GM23338 (cell line): ENCODE measurements around the gene SEPTIN3. TPM values are rescaled to one million over a fixed set of nuclear protein-coding genes. Genes with fewer than 3 reads are reported as not detected.

Experiments
- ATAC-seq: fragments of 200-7000 bp; cut with Tn5 transposase; 3 replicates; pipeline ENCODE4 v1.9.1; 2020
- DNase-seq: peaks from one replicate; pipeline ENCODE4 v3.0.0-alpha.2; 2015; ENCODE audit warnings: low spot score
- H2AFZ ChIP-seq: fragments of 200-600 bp; sonication (generic); 2 replicates; pipeline ENCODE4 v1.8.0; 2016; ENCODE audit warnings: antibody characterized with exemption, mild to moderate bottlenecking, moderate library complexity
- H3F3A ChIP-seq: fragments of 200-600 bp; sonication (generic); replicated peaks from 2 replicates; pipeline ENCODE4 v1.8.0; 2017; ENCODE audit warnings: antibody characterized with exemption, mixed run types, low read depth
- H3K27ac ChIP-seq: fragments of 200-600 bp; sonication (generic); 2 replicates; pipeline ENCODE4 v1.6.1; 2016; ENCODE audit warnings: low read depth
- H3K27me3 ChIP-seq: fragments of 200-600 bp; sonication (generic); 2 replicates; pipeline ENCODE4 v1.8.0; 2016; ENCODE audit warnings: mild to moderate bottlenecking, mixed run types, moderate library complexity; ENCODE audit not compliant: insufficient read depth
- H3K36me3 ChIP-seq: fragments of 200-600 bp; sonication (generic); 2 replicates; pipeline ENCODE4 v1.8.0; 2016; ENCODE audit warnings: mild to moderate bottlenecking; ENCODE audit not compliant: insufficient read depth
- H3K4me1 ChIP-seq: fragments of 200-600 bp; sonication (generic); 2 replicates; pipeline ENCODE4 v1.8.0; 2016; ENCODE audit warnings: mild to moderate bottlenecking, moderate library complexity; ENCODE audit not compliant: insufficient read depth
- H3K4me2 ChIP-seq: fragments of 200-600 bp; sonication (generic); 2 replicates; pipeline ENCODE4 v1.7.1; 2017; ENCODE audit warnings: mixed run types
- H3K4me3 ChIP-seq: fragments of 200-600 bp; sonication (generic); 2 replicates; pipeline ENCODE4 v1.6.1; 2016; ENCODE audit warnings: mixed run types
- H3K79me2 ChIP-seq: fragments of 200-600 bp; sonication (generic); replicated peaks from 2 replicates; pipeline ENCODE4 v1.8.0; 2017; ENCODE audit warnings: mild to moderate bottlenecking; ENCODE audit not compliant: insufficient read depth
- H3K9me2 ChIP-seq: fragments of 200-600 bp; sonication (generic); 2 replicates; pipeline ENCODE4 v1.8.0; 2017; ENCODE audit not compliant: insufficient read depth
- H4K20me1 ChIP-seq: fragments of 200-600 bp; sonication (generic); replicated peaks from 2 replicates; pipeline ENCODE4 v1.8.0; 2017; ENCODE audit warnings: mild to moderate bottlenecking; ENCODE audit not compliant: insufficient read depth
- H3K27ac Mint-ChIP-seq: 2 replicates; pipeline ENCODE4 v1.8.0; 2020; ENCODE audit warnings: inconsistent platforms, mild to moderate bottlenecking, moderate library complexity, mixed read lengths
- H3K27me3 Mint-ChIP-seq: 3 replicates; pipeline ENCODE4 v1.8.0; 2022; ENCODE audit warnings: low read depth, mild to moderate bottlenecking, moderate library complexity, mixed read lengths, inconsistent platforms; ENCODE audit not compliant: insufficient read depth, poor library complexity
- H3K36me3 Mint-ChIP-seq: 3 replicates; pipeline ENCODE4 v1.8.0; 2021; ENCODE audit warnings: low read depth, mild to moderate bottlenecking, inconsistent platforms, moderate library complexity, mixed read lengths
- H3K4me1 Mint-ChIP-seq: 3 replicates; pipeline ENCODE4 v1.8.0; 2020; ENCODE audit warnings: mild to moderate bottlenecking, inconsistent platforms, mixed read lengths
- H3K4me3 Mint-ChIP-seq: 3 replicates; pipeline ENCODE4 v1.8.0; 2021; ENCODE audit warnings: moderate library complexity, mild to moderate bottlenecking, inconsistent platforms, mixed read lengths
- H3K9me3 Mint-ChIP-seq: 3 replicates; pipeline ENCODE4 v1.8.0; 2020; ENCODE audit warnings: moderate library complexity, mild to moderate bottlenecking, inconsistent platforms, mixed read lengths
- POLR2AphosphoS5 ChIP-seq: IDR thresholded peaks from 2 replicates; pipeline ENCODE4 v1.6.1; 2016; ENCODE audit warnings: antibody characterized with exemption, low read depth
- polyA plus RNA-seq: library from polyadenylated mRNA; unstranded; fragments of >200 nt; fragmentation: Nextera tagmentation; extraction: Ambion mirVana; gene quantifications from 2 replicates; pipeline ENCODE4 v1.2.1, GENCODE V29; 2016
- total RNA-seq: library from RNA; depleted of rRNA; stranded (reverse); fragments of >200 nt; shearing (Covaris generic); gene quantifications from 2 replicates; pipeline ENCODE4 v1.2.3, GENCODE V29; 2014
- TF ChIP-seq, protein P1 (sequence below): fragments of 250-450 bp; sonication (Bioruptor Pico); IDR thresholded peaks from 2 replicates; pipeline ENCODE4 v1.5.0; 2020; ENCODE audit warnings: mild to moderate bottlenecking, moderate library complexity
- TF ChIP-seq, protein P2 (sequence below): IDR thresholded peaks from one replicate; pipeline ENCODE4 v1.6.1; 2018; ENCODE audit warnings: antibody characterized with exemption; ENCODE audit not compliant: unreplicated experiment

Gene SEPTIN3
- total and polyA plus RNA-seq, 2 experiments from 2014 or later: 16.4 to 28.4 TPM

DNA sequence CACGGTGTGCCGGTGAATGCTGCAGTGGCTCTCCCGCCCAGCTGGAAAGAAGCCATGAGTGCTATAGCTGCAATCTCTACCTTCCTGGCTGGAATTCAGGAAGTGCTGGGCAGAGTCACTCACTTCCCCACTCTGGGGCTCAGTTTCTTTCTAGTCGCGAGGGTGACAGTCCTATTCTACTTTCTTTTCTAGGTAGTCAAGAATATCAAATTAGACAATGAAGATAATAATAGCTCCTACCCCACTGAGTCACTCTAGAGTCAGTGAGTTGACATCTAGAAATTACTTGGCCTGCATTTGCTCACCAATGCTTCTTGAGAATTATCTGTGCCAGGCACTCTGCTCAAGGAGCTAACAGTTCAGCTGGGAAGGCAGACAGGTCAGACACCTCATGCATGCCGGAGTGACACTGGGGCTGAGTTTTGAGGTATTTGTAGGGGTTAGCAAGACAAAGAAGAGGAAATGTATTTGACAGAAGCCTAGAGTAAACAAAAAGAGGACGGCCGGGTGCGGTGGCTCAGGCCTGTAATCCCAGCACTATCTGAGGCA lies 25.5 kb upstream of the SEPTIN3 start (continued):
- TF ChIP-seq, protein P1, sequence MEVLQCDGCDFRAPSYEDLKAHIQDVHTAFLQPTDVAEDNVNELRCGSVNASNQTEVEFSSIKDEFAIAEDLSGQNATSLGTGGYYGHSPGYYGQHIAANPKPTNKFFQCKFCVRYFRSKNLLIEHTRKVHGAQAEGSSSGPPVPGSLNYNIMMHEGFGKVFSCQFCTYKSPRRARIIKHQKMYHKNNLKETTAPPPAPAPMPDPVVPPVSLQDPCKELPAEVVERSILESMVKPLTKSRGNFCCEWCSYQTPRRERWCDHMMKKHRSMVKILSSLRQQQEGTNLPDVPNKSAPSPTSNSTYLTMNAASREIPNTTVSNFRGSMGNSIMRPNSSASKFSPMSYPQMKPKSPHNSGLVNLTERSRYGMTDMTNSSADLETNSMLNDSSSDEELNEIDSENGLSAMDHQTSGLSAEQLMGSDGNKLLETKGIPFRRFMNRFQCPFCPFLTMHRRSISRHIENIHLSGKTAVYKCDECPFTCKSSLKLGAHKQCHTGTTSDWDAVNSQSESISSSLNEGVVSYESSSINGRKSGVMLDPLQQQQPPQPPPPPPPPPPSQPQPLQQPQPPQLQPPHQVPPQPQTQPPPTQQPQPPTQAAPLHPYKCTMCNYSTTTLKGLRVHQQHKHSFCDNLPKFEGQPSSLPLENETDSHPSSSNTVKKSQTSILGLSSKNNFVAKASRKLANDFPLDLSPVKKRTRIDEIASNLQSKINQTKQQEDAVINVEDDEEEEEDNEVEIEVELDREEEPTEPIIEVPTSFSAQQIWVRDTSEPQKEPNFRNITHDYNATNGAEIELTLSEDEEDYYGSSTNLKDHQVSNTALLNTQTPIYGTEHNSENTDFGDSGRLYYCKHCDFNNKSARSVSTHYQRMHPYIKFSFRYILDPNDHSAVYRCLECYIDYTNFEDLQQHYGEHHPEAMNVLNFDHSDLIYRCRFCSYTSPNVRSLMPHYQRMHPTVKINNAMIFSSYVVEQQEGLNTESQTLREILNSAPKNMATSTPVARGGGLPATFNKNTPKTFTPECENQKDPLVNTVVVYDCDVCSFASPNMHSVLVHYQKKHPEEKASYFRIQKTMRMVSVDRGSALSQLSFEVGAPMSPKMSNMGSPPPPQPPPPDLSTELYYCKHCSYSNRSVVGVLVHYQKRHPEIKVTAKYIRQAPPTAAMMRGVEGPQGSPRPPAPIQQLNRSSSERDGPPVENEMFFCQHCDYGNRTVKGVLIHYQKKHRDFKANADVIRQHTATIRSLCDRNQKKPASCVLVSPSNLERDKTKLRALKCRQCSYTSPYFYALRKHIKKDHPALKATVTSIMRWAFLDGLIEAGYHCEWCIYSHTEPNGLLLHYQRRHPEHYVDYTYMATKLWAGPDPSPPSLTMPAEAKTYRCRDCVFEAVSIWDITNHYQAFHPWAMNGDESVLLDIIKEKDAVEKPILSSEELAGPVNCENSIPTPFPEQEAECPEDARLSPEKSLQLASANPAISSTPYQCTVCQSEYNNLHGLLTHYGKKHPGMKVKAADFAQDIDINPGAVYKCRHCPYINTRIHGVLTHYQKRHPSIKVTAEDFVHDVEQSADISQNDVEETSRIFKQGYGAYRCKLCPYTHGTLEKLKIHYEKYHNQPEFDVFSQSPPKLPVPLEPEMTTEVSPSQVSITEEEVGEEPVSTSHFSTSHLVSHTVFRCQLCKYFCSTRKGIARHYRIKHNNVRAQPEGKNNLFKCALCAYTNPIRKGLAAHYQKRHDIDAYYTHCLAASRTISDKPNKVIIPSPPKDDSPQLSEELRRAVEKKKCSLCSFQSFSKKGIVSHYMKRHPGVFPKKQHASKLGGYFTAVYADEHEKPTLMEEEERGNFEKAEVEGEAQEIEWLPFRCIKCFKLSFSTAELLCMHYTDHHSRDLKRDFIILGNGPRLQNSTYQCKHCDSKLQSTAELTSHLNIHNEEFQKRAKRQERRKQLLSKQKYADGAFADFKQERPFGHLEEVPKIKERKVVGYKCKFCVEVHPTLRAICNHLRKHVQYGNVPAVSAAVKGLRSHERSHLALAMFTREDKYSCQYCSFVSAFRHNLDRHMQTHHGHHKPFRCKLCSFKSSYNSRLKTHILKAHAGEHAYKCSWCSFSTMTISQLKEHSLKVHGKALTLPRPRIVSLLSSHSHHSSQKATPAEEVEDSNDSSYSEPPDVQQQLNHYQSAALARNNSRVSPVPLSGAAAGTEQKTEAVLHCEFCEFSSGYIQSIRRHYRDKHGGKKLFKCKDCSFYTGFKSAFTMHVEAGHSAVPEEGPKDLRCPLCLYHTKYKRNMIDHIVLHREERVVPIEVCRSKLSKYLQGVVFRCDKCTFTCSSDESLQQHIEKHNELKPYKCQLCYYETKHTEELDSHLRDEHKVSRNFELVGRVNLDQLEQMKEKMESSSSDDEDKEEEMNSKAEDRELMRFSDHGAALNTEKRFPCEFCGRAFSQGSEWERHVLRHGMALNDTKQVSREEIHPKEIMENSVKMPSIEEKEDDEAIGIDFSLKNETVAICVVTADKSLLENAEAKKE (CRISPR knock-in tag): no peak

DNA sequence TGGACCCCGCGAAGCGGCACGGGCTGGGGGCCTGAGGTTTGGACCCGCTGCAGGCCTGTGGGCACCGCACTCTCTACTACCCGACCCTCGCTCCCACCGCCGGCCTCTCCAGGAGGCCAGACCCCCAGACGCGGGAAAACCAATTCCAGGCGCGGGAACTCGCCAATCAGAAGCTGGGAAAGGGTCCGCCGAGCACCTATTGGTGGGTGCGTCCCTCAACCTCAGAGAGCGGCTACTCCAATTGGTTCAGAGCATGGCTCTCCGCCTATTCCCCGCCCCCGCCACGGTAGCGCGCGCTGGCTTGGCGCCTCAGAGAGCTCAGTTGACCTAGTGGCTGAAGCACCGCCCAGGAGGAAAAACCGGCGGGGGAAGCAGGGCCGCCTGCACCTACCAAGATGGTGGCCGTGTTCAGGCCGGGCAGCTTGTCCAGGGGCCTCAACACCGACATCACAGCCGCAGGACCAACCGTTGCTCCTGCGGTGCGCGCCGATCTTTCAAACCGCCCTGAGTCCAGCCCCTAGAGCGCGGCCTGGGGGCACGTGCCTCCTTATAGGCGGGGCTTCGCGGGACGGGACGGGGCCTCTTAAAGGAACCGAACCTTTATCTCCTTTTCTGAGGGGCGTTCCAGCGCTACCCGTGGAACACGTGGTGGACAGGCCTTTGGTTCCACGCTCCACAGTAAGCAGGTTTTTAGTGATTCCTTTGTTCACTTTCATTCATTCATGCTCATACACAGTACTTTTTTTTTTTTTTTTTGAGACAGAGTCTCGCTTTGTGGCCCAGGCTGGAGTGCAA lies 22.4 kb upstream of the SEPTIN3 start, which contains the start of gene CENPM:
Gene CENPM, minus strand, starts transcription at position 524 of the 795 bp plus-strand sequence. Its CDS starts 76 bp downstream, at position 448.
- Histone ChIP-seq H3K27ac (no peak within 1 kb of the TSS; the same call in 1 of the 2 replicates), H3K36me3 (0 out of 2 replicates have a peak, but pooled peaks cover 4% of the 10 kb centered on the region), H3F3A (peaks cover 24% of the 10 kb centered on the region), H3K9me2 (no peaks in the 10 kb centered on the region), H3K4me2 (peak within 1 kb of the TSS; percentile 90), H3K4me1 (peaks cover 34% of the 10 kb centered on the region), H3K4me3 (peak within 1 kb of the TSS; percentile 55), H3K79me2 (peaks cover 10% of the 10 kb centered on the region), H3K27me3 (0 out of 2 replicates have a peak, but pooled peaks cover 3% of the 10 kb centered on the region), H4K20me1 (peaks cover 22% of the 10 kb centered on the region), H2AFZ (peak within 1 kb of the TSS; percentile 92)
- no peaks in the 10 kb centered on the region for H3K9me3 Mint-ChIP-seq
- H3K4me3 Mint-ChIP-seq: peak within 1 kb of the TSS; percentile 82
- H3K27me3 Mint-ChIP-seq: peaks cover 24% of the 10 kb centered on the region
- peak within 1 kb of the TSS; percentile 82; the same call in 1 of the 2 replicates for H3K27ac Mint-ChIP-seq
- TF ChIP-seq, protein P2, sequence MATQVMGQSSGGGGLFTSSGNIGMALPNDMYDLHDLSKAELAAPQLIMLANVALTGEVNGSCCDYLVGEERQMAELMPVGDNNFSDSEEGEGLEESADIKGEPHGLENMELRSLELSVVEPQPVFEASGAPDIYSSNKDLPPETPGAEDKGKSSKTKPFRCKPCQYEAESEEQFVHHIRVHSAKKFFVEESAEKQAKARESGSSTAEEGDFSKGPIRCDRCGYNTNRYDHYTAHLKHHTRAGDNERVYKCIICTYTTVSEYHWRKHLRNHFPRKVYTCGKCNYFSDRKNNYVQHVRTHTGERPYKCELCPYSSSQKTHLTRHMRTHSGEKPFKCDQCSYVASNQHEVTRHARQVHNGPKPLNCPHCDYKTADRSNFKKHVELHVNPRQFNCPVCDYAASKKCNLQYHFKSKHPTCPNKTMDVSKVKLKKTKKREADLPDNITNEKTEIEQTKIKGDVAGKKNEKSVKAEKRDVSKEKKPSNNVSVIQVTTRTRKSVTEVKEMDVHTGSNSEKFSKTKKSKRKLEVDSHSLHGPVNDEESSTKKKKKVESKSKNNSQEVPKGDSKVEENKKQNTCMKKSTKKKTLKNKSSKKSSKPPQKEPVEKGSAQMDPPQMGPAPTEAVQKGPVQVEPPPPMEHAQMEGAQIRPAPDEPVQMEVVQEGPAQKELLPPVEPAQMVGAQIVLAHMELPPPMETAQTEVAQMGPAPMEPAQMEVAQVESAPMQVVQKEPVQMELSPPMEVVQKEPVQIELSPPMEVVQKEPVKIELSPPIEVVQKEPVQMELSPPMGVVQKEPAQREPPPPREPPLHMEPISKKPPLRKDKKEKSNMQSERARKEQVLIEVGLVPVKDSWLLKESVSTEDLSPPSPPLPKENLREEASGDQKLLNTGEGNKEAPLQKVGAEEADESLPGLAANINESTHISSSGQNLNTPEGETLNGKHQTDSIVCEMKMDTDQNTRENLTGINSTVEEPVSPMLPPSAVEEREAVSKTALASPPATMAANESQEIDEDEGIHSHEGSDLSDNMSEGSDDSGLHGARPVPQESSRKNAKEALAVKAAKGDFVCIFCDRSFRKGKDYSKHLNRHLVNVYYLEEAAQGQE: no peak
- peak; percentile 78 for TF ChIP-seq POLR2AphosphoS5
- H3K4me1 Mint-ChIP-seq: peaks cover 31% of the 10 kb centered on the region
- ATAC-seq (peak; percentile 93), DNase-seq (peak; percentile 98)
- peaks cover 36% of the 10 kb centered on the region for H3K36me3 Mint-ChIP-seq
